Neural cell (in vitro differentiated cells): ENCODE measurements around the gene ZNF329. TPM values are rescaled to one million over a fixed set of nuclear protein-coding genes. Genes with fewer than 3 reads are reported as not detected.

Experiments used
- H2AFZ ChIP-seq: fragments of 200-600, 300-800 bp; sonication (generic), shearing (Covaris generic); 2 replicates; pipeline ENCODE4 v1.6.0; 2014; ENCODE audit warnings: low read depth, mild to moderate bottlenecking, antibody characterized with exemption, low read length, moderate library complexity
- H3F3A ChIP-seq: fragments of 200-600 bp; shearing (Covaris generic); 2 replicates; pipeline ENCODE4 v1.6.1; 2016; ENCODE audit warnings: mild to moderate bottlenecking, moderate library complexity, mixed read lengths, antibody characterized with exemption, low read length; ENCODE audit not compliant: insufficient read depth, poor library complexity, severe bottlenecking
- H3K27ac ChIP-seq: fragments of 200-600, 300-800 bp; sonication (generic), shearing (Covaris generic); 2 replicates; pipeline ENCODE4 v1.5.1; 2014; ENCODE audit warnings: mild to moderate bottlenecking, low read length, moderate library complexity
- H3K27me3 ChIP-seq: fragments of 300-800, 200-600 bp; sonication (generic), shearing (Covaris generic); 2 replicates; pipeline ENCODE4 v1.6.0; 2014; ENCODE audit warnings: mild to moderate bottlenecking, low read depth, low read length, moderate library complexity; ENCODE audit not compliant: insufficient read depth
- H3K36me3 ChIP-seq: fragments of 300-800, 200-600 bp; sonication (generic), shearing (Covaris generic); 2 replicates; pipeline ENCODE4 v1.5.1; 2014; ENCODE audit warnings: mild to moderate bottlenecking, antibody characterized with exemption, low read length, moderate library complexity; ENCODE audit not compliant: insufficient read depth
- H3K4me2 ChIP-seq: fragments of 300-800, 200-600 bp; sonication (generic), shearing (Covaris generic); 2 replicates; pipeline ENCODE4 v1.6.0; 2014; ENCODE audit warnings: mild to moderate bottlenecking, low read length
- H3K4me3 ChIP-seq: fragments of 300-800, 200-600 bp; sonication (generic), shearing (Covaris generic); 2 replicates; pipeline ENCODE4 v1.5.1; 2014; ENCODE audit warnings: mild to moderate bottlenecking, low read length, moderate library complexity
- H3K79me2 ChIP-seq: fragments of 200-600 bp; shearing (Covaris generic); replicated peaks from 2 replicates; pipeline ENCODE4 v1.6.0; 2014; ENCODE audit warnings: mild to moderate bottlenecking, low read length, moderate library complexity; ENCODE audit not compliant: insufficient read depth
- H3K9ac ChIP-seq: fragments of 300-800, 200-600 bp; sonication (generic), shearing (Covaris generic); 2 replicates; pipeline ENCODE4 v1.6.1; 2016; ENCODE audit warnings: mild to moderate bottlenecking, low read length, mixed read lengths
- H3K9me2 ChIP-seq: fragments of 200-600 bp; shearing (Covaris generic); 2 replicates; pipeline ENCODE4 v1.6.1; 2016; ENCODE audit warnings: mild to moderate bottlenecking, low read length, mixed read lengths; ENCODE audit not compliant: insufficient read depth
- H3K9me3 ChIP-seq: fragments of 200-600, 300-800 bp; sonication (generic), shearing (Covaris generic); 2 replicates; pipeline ENCODE4 v1.6.1; 2016; ENCODE audit warnings: mild to moderate bottlenecking, mixed run types, low read length, moderate library complexity, mixed read lengths
- H4K20me1 ChIP-seq: fragments of 200-600 bp; shearing (Covaris generic); 2 replicates; pipeline ENCODE4 v1.6.1; 2016; ENCODE audit warnings: mild to moderate bottlenecking, mixed run types; ENCODE audit not compliant: insufficient read depth
- CTCF ChIP-seq: fragments of 450-650 bp; IDR thresholded peaks from 2 replicates; pipeline ENCODE4 v1.5.1; 2014; ENCODE audit warnings: antibody characterized with exemption, mild to moderate bottlenecking, moderate library complexity; ENCODE audit not compliant: poor library complexity, severe bottlenecking
- EP300 ChIP-seq: fragments of 450-650 bp; conservative IDR thresholded peaks from 2 replicates; pipeline ENCODE4 v1.6.1; 2014; ENCODE audit warnings: antibody characterized with exemption, mild to moderate bottlenecking, moderate library complexity; ENCODE audit not compliant: poor library complexity, severe bottlenecking
- EZH2 ChIP-seq: fragments of 200-600, 300-800 bp; shearing (Covaris generic), sonication (generic); IDR thresholded peaks from 2 replicates; pipeline ENCODE4 v1.6.1; 2014; ENCODE audit warnings: antibody characterized with exemption, low read length, borderline replicate concordance, mild to moderate bottlenecking; ENCODE audit not compliant: insufficient read depth, poor library complexity, severe bottlenecking
- MXI1 ChIP-seq: fragments of 450-650 bp; conservative IDR thresholded peaks from 2 replicates; pipeline ENCODE4 v1.6.1; 2014; ENCODE audit warnings: antibody characterized with exemption, mild to moderate bottlenecking; ENCODE audit not compliant: poor library complexity, severe bottlenecking
- POLR2AphosphoS5 ChIP-seq: IDR thresholded peaks from 2 replicates; pipeline ENCODE4 v1.6.1; 2012
- RAD21 ChIP-seq: fragments of 450-650 bp; conservative IDR thresholded peaks from 2 replicates; pipeline ENCODE4 v1.6.1; 2014; ENCODE audit warnings: antibody characterized with exemption, mild to moderate bottlenecking, moderate library complexity
- REST ChIP-seq: IDR thresholded peaks from 2 replicates; pipeline ENCODE4 v1.6.1; 2012; ENCODE audit warnings: borderline replicate concordance
- SMC3 ChIP-seq: fragments of 450-650 bp; conservative IDR thresholded peaks from 2 replicates; pipeline ENCODE4 v1.6.1; 2014; ENCODE audit warnings: antibody characterized with exemption, mild to moderate bottlenecking, moderate library complexity; ENCODE audit not compliant: poor library complexity
- TAF1 ChIP-seq: IDR thresholded peaks from 2 replicates; pipeline ENCODE4 v1.6.1; 2012; ENCODE audit warnings: low read depth
- polyA plus RNA-seq: library from polyadenylated mRNA; depleted of rRNA; stranded (reverse); fragments of >200 nt; gene quantifications from 2 replicates; pipeline ENCODE4 v1.2.3, GENCODE V29; 2014

The ZNF329 gene
- polyA plus RNA-seq, 1 donor from 2014 or later, result 20.6 TPM

- Histone ChIP-seq H3F3A (no peaks in the 10 kb centered on the region), H3K4me2 (no peak overlapping the region), H4K20me1 (no peaks in the 10 kb centered on the region), H3K36me3 (no peaks in the 10 kb centered on the region), H3K9me3 (peaks cover 16% of the 10 kb centered on the region), H3K27me3 (no peaks in the 10 kb centered on the region), H3K27ac (no peak overlapping the region), H3K9ac (no peak overlapping the region), H3K4me3 (no peak overlapping the region), H3K9me2 (no peaks in the 10 kb centered on the region), H2AFZ (no peak overlapping the region), H3K79me2 (no peaks in the 10 kb centered on the region)
- TF ChIP-seq POLR2AphosphoS5 (no peak), EZH2 (no peak), EP300 (no peak), SMC3 (no peak), REST (no peak), TAF1 (no peak), MXI1 (no peak), CTCF (no peak), RAD21 (no peak)
Observed at GRCh38 chr19:58166708-58167280, 16.2 kb upstream of the ZNF329 start.

- Histone ChIP-seq H3K4me2 (no peak overlapping the region), H3K4me3 (no peak overlapping the region), H3K27ac (no peak overlapping the region), H3K9me2 (no peaks in the 10 kb centered on the region), H3K79me2 (no peaks in the 10 kb centered on the region), H3K9ac (no peak overlapping the region), H4K20me1 (no peaks in the 10 kb centered on the region), H3K27me3 (no peaks in the 10 kb centered on the region), H3F3A (no peaks in the 10 kb centered on the region), H3K9me3 (peaks cover 17% of the 10 kb centered on the region), H2AFZ (no peak overlapping the region), H3K36me3 (no peaks in the 10 kb centered on the region)
- TF ChIP-seq RAD21 (no peak), TAF1 (no peak)
Observed at GRCh38 chr19:58166268-58166667, 15.7 kb upstream of the ZNF329 start.
